GM03348 (cell line): ENCODE data around the gene HPGDS.
"Not testable (repeated sequence)": the region's sequence is repeated elsewhere in the genome, so short reads cannot be mapped to it uniquely, and the experiment has no call there.

ENCODE experiments used
- DNase-seq: peaks from one replicate; pipeline ENCODE4 v3.0.0; 2012; ENCODE audit warnings: low spot score

Gene HPGDS

DNA sequence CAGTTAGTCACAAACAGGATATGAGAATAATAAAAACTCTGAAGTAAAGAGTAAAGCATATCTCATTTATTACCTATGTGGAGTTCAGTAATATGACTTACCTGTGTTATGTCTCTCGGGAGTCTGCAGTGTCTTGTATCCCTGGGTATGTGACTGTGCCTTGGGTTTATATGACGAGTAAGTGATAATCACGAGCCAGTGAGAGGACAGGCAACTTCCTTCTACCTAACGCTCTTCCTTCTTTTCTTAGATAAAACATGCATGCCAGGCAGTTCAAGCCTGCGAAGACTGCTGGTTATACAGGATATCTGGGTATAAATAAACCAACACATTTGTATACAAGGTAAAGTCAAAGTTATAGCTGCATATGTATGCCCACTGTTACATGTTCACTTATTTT, at the start of gene HPGDS:
HPGDS (minus strand) TSS at position 143 of the 400 bp plus-strand sequence. CDS start 8,207 bp downstream, outside the sequence.
- DNase-seq, result no peak

GRCh38 chr4:94390804-94391410, 48.3 kb upstream of the HPGDS start:
- peak; percentile 24 for DNase-seq

- DNase-seq, result no peak
These were observed 47.1 kb upstream of the HPGDS start for GRCh38 chr4:94389595-94390267.

- DNase-seq, result not testable (repeated sequence)
These were observed 45.3 kb upstream of the HPGDS start for GRCh38 chr4:94387965-94388364.

- not testable (repeated sequence) for DNase-seq
These were observed 42.8 kb upstream of the HPGDS start for GRCh38 chr4:94385452-94385851.

DNA sequence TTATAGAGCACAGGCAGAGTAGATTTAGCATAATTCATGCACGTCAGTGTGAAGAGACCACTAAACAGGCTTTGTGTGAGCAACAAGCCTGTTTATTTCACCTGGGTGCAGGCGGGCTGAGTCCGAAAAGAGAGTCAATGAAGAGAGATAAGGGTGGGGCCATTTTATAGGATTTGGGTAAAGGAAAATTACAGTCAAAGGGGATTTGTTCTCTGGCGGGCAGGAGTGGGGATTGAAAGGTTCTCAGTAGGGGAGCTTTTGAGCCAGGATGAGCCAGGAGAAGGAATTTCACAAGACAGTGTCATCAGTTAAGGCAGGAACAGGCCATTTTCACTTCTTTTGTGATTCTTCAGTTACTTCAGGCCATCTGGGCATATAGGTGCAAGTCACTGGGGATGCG, 40.3 kb upstream of the HPGDS start:
- DNase-seq, result not testable (repeated sequence)

DNA sequence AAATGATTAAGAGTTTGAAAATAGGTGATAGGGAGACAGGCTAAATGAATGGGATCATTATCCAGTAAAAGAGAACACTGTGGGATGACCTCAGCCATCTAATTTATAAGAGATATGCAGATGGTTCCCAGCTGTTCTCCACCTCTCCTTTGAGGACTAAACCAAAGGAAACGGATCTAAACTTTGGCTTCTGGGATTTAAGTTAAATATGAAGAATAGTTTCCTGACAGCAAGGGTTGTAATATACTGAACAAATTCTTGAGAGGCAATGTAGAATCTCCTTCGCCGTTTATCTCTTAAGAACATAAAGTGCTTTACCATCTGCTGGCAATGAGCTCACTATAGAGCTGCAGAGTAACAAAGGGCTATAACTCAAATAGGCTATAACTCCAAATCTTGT, 35.4 kb upstream of the HPGDS start:
- no peak for DNase-seq

GRCh38 chr4:94377294-94377693, 34.7 kb upstream of the HPGDS start:
- DNase-seq, result no peak

- no peak for DNase-seq
These were observed 32.7 kb upstream of the HPGDS start for GRCh38 chr4:94375364-94375763.

GRCh38 chr4:94373752-94374151, 31.1 kb upstream of the HPGDS start:
- DNase-seq, result no peak

GRCh38 chr4:94372991-94373390, 30.4 kb upstream of the HPGDS start:
- no peak for DNase-seq

- no peak for DNase-seq
These were observed 29.8 kb upstream of the HPGDS start for GRCh38 chr4:94372228-94372978.

DNA sequence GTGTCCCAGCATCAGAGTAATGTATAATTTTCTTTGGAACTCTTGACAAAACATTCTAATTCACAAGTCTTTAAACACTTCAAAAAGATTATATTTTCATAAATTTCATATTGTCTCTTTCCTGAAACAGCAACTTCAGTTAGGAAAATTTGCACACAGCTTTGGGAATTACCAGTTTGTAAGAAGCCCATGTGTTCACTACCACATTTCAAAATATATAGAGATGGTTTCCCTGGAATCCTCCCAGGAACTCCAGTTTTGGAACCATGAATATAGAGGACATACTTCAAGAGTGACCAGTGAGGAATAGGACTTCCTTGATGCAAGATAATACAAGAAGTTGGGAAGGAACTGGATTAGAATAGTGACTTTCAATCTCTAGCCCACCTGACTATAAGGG, 28.7 kb upstream of the HPGDS start:
- no peak for DNase-seq

GRCh38 chr4:94370533-94371254, 28.1 kb upstream of the HPGDS start:
- DNase-seq, result no peak

GRCh38 chr4:94369046-94369445, 26.4 kb upstream of the HPGDS start:
- DNase-seq, result no peak

DNA sequence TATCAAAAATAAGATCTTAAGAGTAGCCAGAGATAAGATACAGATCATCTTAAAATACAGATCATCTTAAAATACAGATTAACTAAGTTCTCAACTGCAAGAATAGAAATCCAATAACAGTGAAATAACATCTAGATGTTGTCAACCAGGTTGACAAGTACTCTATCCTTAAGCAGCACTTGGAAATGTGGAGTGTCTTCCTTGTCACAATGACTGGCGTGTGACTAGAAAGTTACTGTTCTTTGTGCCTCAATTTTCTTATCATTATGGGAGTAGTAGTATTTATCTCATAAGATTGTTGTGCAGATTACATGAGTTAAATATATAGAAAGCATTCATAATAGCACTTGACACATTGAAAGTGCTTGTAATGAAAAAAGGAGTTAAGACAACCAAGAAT, 25.8 kb upstream of the HPGDS start:
- DNase-seq, result no peak

DNA sequence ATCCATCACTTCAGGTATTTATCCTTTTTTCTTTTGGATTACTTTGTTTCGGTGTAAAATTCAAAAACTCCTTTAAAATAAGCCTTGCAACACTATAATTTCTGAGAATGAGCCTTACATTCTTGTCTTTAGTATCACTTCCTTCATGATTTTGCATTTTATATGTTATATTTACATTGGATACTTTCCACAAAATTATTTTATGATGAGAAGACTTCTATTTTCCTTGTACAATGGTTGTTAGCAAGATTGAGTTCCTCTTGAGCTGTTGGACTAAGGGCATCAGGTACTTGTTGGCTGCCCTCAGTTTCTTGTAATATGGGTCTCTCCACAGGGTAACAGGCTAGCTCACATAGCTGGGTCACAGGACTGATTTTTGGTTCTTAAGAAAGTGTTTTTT, 22.7 kb upstream of the HPGDS start:
- no peak for DNase-seq

DNA sequence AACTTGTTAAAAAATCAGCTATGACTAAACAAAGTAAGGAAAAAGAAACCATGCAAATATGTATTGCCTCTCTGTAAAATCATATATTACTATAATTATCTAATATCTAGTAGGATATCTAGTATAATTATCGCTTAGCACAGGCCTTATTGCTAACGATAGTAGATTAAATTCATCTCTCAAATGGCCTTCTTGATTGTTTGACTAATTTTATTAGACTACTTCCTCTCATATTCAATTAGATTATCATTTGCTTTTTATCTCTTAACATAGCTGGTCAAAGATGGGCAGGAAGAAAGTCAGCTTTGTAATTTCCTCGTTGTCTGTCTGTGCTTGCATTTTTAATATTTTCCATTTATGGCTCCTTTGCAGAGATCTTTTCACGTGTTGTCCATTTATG, 21.9 kb upstream of the HPGDS start:
- no peak for DNase-seq

DNA sequence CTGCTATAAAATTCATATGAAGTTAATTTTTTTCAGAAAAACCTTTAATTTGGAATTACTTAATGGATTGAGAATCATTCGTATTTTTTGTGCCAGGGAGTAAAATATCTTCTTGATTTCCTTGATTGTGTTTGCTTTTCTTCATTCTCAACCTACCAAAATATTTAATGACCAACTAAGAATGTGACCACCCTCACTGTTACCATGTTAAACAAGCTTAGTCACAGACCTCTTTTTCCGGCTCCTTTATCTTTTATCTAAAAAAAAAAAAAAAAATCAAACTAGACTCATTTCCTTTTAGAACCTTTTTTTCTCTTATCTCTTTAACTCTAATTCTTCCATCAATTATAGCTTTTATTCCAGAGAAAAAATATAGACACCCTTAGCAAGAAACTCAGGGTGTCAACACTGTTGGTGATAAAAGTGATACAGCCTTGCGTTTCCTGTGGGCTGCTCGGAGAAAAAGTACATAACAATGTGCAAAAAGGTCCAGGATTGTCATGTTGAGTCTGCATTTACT, 20.6 kb upstream of the HPGDS start:
- no peak for DNase-seq

DNA sequence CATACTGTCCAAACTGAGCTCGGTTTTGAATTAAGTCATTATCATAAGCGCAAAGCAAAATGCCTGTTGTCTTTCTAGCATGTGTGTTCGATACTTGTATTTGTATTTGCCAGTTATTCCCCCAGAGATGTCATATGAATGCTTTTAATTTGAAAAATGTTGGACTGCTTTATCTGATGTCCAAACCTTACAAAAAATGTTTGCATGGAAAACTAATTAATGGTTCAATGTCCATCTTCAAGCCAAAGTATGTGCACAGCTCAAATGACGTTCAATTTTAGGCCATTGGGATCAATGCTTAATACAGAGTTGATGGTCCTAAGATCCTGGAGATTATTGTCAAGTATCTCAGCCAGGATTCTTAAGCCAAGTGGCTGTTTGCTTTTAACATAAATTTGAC, 17.2 kb upstream of the HPGDS start:
- no peak for DNase-seq

DNA sequence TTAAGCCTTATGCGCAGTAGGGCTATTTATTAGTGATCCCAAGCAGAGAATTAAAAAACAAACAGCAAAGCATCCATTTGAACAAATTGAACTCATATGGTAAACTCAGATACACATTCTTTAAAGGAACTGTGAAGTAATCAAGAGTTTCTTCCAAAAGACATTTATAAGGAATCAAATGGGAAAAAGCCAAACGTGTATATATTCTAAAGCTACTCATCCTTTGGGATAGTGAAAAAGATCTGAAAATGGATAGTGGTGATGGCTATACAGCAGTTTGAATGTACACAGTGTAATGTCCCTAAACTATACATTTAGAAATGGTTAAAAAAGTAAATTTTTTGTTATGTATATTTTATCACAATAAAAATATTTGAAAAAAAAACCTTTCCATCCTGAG, 16.6 kb upstream of the HPGDS start:
- DNase-seq, result no peak

- no peak for DNase-seq
These were observed 15.5 kb upstream of the HPGDS start for GRCh38 chr4:94358101-94358500.
